HG02571 (cell line): ENCODE data around the gene ATP10D.

Experiments used
- ATAC-seq: cut with Tn5 transposase; IDR thresholded peaks from one replicate; pipeline ENCODE4 v1.9.1; 2021; ENCODE audit warnings: mild to moderate bottlenecking, moderate library complexity; ENCODE audit not compliant: unreplicated experiment

The ATP10D gene

GRCh38 chr4:47577779-47578553 is 92.9 kb downstream of the ATP10D start:
- ATAC-seq = no peak

DNA sequence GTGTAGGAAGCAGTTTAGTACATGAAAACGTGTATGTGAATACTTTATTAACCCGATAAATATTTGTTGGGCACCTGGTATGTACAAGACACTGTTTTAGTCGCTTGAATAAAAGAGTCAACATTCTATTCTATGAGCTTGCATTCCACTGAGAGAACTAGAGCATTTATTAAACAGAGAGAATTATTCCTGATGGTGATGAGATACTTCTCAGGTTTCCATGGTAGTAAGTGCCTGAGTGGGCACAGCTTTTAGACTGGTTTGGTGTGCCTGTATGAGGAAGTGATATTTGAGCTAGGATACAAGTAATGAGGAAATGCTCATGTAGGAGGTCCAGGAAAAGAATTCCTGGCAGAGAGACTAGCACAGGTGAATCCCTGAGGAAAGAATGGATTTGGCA is 94.2 kb downstream of the ATP10D start:
- ATAC-seq = no peak

DNA sequence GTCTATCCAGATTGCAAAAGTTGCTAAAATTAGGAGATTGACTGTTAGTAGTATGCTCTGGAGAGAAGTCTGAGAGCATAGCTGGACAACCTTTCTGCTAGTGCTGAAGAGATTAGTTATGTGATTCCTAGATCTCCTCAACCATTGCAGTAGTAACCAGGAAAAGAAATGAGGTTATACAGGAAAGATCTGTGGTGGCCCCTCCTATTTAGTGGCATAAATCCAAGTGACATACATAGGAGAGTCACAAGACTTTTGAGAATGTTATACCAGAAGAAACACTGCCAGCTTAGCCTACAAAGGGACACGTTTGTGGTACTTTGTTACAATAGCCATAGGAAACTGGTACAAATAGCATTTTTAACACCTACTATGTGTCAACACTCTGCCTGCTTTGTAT is 105.2 kb downstream of the ATP10D start:
- no peak for ATAC-seq

GRCh38 chr4:47597696-47598095 is 112.6 kb downstream of the ATP10D start:
- no peak for ATAC-seq

- no peak for ATAC-seq
Observed at GRCh38 chr4:47598320-47598719, 113.2 kb downstream of the ATP10D start.

- no peak for ATAC-seq
Observed at GRCh38 chr4:47598896-47599295, 113.8 kb downstream of the ATP10D start.

- ATAC-seq = no peak
Observed at GRCh38 chr4:47606482-47606881, 121.4 kb downstream of the ATP10D start.

DNA sequence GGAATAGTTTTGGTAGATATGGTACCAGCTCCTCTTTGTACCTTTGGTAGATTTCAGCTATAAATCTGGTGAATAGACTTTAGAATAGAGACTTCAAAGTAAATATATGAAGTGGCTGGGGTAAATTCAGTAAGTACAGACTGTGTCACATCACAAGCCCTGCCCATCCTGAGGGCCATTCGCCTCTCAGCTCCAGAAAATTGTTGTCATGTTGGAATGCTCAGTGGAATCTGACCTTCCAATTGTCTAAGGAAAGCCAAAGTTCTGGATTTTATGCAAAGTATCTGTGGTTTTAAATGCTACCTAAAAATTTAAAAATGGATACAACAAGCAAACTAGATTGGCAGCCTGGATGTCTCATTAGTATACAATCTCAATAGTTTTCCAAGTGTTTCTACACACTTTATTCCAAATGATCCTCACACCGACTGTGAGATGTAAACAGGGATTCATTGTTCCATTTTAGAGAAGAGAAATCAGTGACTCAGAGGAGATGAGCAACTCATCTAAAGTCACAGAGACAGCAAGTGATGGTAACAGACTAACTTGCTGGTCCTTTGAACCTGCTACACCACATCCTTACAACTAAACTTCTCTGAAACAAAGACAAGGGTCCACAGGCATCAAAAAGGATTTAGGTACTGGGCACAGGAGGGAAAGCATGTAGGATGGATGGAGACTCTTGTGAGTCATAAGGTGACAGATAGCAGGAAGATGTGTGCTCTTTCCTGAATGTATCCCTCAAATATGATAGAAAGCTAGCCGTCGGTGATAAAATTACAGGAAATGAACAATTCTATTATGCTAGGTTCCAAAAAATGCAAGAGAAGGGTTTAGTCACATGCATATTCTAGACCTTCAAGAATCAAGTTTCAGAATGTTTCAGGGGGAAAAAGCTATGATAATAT is 127.3 kb downstream of the ATP10D start:
- no peak for ATAC-seq

DNA sequence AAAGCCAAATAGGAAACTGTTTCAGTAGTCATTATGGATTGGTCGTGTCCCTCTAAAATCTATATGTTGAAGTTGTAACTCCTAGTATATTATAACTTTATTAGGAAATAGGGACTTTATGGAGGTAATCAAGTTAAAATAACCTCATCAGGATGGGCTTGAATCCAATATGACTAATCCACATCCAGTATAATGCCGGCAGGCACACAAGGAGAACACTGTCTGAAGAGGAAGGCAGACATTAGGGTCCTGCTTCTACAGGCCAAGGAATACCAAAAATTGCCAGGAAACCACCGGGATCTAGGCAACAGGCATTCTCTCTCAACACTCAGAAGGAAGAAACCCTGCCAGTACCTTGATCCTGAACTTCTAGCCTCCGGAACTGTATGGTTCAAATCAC is 130.3 kb downstream of the ATP10D start:
- ATAC-seq = no peak

DNA sequence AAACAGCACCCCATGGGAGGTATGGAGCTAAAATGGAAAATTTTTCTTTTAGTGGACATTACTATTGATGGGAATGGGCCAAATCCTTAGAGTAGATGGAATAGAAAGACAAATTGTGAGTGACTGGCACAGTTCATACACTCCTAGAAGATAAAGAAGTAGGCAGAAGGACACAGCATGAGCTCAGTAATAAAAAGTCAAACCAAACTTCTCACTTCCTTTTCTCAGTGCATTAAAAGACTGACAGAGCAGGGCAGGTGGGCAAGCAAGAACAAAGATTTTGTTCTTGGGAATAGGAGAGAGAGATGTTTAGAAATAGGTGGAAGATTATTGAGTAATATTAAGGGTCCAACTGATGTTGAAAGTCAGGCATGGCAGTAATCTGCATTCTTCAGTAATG is 132.5 kb downstream of the ATP10D start:
- no peak for ATAC-seq

DNA sequence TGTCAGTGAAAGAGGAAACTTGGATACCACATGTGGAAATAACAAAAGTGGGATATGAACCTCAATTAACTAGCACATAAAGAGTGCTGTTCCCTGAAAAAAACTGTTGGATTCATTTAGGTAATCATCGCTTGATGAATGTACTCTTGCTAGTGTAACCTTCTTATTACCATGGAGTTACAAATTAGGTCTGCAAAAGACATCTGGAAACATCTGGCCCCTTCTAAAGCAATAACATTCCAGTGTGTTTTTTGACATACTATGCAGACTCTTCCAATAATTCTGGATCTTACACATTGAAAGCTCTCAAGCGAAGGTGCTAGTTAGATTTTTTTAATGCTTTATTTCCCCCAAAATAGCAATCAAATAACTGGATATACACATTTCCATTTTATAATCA is 134.6 kb downstream of the ATP10D start:
- no peak for ATAC-seq

DNA sequence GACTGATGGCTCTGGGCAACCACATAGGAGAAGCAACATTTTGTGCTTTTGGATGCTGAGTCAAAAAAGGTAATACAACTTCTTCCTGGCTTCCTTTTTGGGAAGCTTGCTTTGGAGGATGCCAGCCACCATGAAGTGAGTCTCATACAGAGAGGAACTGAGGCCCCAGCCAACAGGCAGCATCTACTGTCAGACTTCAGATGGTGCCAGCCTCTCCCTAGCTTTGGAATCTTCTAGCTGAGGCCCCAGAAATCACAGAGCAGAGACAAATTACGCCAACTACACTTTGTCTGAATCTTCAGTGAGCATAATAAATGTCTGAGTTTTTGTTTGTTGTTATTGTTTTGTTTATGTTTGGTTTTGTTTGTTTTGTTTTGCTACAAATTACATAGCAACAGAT is 136.1 kb downstream of the ATP10D start:
- no peak for ATAC-seq

DNA sequence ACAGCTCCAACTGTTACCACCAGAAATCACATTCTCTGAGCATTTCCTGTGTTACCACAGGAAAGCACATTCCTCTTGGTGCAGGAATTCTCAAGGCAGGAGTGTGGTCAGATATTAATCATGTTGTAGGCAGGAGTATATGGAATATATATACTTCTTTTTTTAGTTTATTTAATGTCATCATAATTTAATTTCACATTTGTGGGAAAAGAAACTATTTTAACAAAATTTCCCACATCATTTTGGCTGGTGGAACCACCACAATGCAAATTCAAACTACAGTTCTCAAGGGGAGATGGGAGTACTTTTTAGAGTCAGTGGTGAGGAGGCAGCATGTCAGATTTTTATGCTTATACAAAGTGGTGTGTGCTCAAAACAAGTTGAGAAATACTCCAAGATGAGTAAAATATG is 139.0 kb downstream of the ATP10D start:
- no peak for ATAC-seq

GRCh38 chr4:47631161-47631560 is 146.1 kb downstream of the ATP10D start:
- ATAC-seq = no peak

GRCh38 chr4:47639531-47639930 is 154.5 kb downstream of the ATP10D start:
- no peak for ATAC-seq

DNA sequence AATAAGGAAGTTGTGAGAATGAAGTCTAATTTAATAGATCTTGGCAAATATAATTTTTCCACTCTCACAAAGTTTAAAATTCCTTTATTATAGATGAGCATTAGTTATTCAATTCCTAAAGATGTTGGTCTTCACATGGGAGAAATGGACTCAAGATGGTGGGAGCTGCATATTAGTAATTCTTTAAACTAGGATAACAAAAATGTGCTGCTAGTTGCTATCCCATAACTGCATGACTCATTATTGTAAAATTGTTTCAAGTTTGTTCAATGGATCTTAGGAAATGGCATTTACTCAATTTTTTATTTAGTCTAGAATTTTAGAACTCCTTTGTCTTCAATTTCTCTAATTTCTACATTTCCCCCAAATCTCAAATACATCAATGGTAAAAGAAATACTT is 155.8 kb downstream of the ATP10D start:
- ATAC-seq = no peak

DNA sequence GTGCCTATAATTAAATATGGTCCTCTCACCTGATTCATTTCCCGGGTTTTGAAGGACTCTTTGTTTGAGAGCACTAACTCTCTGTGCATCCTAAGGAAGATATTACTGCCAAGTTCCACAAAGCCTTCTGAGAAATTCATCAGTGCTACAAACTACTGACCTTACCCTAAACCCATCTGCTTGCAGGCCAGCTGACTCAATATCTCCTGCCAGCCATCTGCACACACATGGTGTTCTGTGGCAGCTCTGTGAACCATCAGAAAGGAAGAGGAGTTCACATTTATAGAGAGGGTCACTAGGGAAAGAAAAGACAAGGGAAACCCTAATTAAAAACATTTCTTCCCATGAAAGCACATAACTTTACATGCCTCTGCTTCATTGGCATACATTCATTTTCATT is 156.7 kb downstream of the ATP10D start:
- ATAC-seq = no peak

- no peak for ATAC-seq
Observed at GRCh38 chr4:47642191-47642830, 157.2 kb downstream of the ATP10D start.
